ENCODE measurements around the gene ARHGAP6.
A peak's percentile ranks its signal among the peaks of the same experiment; 100 is the strongest.

ARHGAP6 gene

DNA sequence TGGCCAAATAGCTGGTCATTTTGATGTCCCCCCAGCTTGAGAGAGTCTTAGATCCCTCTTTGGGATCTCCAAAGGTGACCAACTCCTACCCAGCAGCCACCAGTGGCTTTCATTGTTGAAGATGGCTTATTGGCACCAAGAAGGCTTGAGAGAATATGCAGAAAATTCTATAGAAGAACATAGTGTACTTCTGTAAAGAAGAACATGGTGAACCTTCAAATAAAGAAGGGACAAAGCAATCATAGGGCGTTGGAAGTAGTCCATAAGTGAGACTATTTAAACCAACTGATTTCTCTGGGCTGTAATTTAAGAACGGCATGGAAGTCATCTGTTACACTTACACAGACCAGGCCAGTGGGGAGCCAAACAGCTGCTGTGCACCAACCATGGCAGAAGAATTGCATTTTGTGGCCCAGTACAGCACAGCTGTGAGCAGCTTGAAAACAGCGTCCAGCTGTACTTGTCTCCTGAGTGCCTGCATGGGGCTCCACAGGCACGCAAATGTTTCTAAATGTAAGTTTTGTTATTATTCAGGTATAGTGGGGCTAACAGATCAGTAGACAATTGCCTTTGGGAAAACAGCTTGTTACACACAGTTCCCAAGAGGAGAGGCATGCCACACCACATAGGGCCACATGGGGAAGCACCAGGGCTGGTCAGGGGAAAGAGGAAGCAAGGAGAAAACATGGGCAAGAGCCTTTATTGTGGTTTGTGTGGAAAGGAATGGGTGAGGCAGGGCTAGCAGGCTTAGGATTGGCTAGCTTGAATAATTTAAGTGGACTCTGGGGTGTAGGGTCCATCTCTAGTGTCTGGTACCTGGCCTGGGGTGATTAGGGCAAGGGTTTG is 125.0 kb downstream of the ARHGAP6 start:
- DNase-seq (ENCODE audit: low spot score): no peak
- Histone ChIP-seq H3K4me3 (ENCODE audit: low read length in 2 of 2) (no peak overlapping the region), H3K14ac (ENCODE audit: low read length) (no peak overlapping the region), H3K18ac (ENCODE audit: low read length) (no peak overlapping the region), H2AFZ (ENCODE audit: low read length) (no peak overlapping the region), H3K27me3 (ENCODE audit: control insufficient read depth in 3 of 3, insufficient read depth in 3 of 3, low read depth in 1 of 3, low read length in 3 of 3) (no peaks in the 10 kb centered on the region), H3K4me2 (ENCODE audit: insufficient read depth, low read length, poor library complexity, severe bottlenecking) (no peak overlapping the region), H2BK5ac (ENCODE audit: low read length) (no peak overlapping the region), H3K4me1 (ENCODE audit: control insufficient read depth in 2 of 2, insufficient read depth in 1 of 2, low read depth in 1 of 2, low read length in 2 of 2) (no peaks in the 10 kb centered on the region), H3K79me1 (ENCODE audit: low read depth, low read length) (peaks cover 2% of the 10 kb centered on the region), H2BK12ac (ENCODE audit: low read length) (no peak overlapping the region), H3K4ac (ENCODE audit: low read length) (no peak overlapping the region), H3K23ac (ENCODE audit: low read depth, low read length, poor library complexity) (no peak overlapping the region), H3K27ac (replicated peaks; ENCODE audit: low read length) (no peak overlapping the region), H4K91ac (ENCODE audit: low read depth, low read length, poor library complexity) (no peak overlapping the region), H3K36me3 (replicated peaks in 1 of 2; ENCODE audit: control insufficient read depth in 2 of 2, insufficient read depth in 2 of 2, low read length in 2 of 2) (no peaks in the 10 kb centered on the region), H2AK5ac (ENCODE audit: low read depth, low read length) (no peak overlapping the region), H3K9me3 (replicated peaks in 1 of 2; ENCODE audit: control insufficient read depth in 2 of 2, insufficient read depth in 1 of 2, low read depth in 1 of 2, low read length in 2 of 2) (no peaks in the 10 kb centered on the region), H2BK120ac (ENCODE audit: low read depth, low read length) (no peak overlapping the region), H2BK15ac (ENCODE audit: low read length) (no peak overlapping the region), H4K8ac (ENCODE audit: low read depth, low read length) (no peak overlapping the region), H3K9ac (ENCODE audit: low read depth, low read length, poor library complexity) (no peak overlapping the region)
- no CpG with 5 or more reads among the region's 4 CpGs for WGBS, 2 donors (ENCODE audit: extremely low coverage in 2 of 2, insufficient read length in 2 of 2, insufficient replicate concordance in 1 of 2)

GRCh38 chrX:11537141-11537540 is 128.6 kb downstream of the ARHGAP6 start:
- no peak for DNase-seq (ENCODE audit: low spot score)
- Histone ChIP-seq H3K4me2 (ENCODE audit: insufficient read depth, low read length, poor library complexity, severe bottlenecking) (no peak overlapping the region), H3K4ac (ENCODE audit: low read length) (no peak overlapping the region), H2AFZ (ENCODE audit: low read length) (no peak overlapping the region), H3K27me3 (ENCODE audit: control insufficient read depth in 3 of 3, insufficient read depth in 3 of 3, low read depth in 1 of 3, low read length in 3 of 3) (no peaks in the 10 kb centered on the region), H3K23ac (ENCODE audit: low read depth, low read length, poor library complexity) (no peak overlapping the region), H3K36me3 (replicated peaks in 1 of 2; ENCODE audit: control insufficient read depth in 2 of 2, insufficient read depth in 2 of 2, low read length in 2 of 2) (no peaks in the 10 kb centered on the region), H2BK120ac (ENCODE audit: low read depth, low read length) (no peak overlapping the region), H3K18ac (ENCODE audit: low read length) (no peak overlapping the region), H4K91ac (ENCODE audit: low read depth, low read length, poor library complexity) (no peak overlapping the region), H4K8ac (ENCODE audit: low read depth, low read length) (no peak overlapping the region), H3K9ac (ENCODE audit: low read depth, low read length, poor library complexity) (no peak overlapping the region), H3K14ac (ENCODE audit: low read length) (no peak overlapping the region), H2AK5ac (ENCODE audit: low read depth, low read length) (no peak overlapping the region), H3K4me3 (ENCODE audit: low read length in 2 of 2) (no peak overlapping the region), H2BK5ac (ENCODE audit: low read length) (no peak overlapping the region), H3K9me3 (replicated peaks in 1 of 2; ENCODE audit: control insufficient read depth in 2 of 2, insufficient read depth in 1 of 2, low read depth in 1 of 2, low read length in 2 of 2) (no peaks in the 10 kb centered on the region), H2BK12ac (ENCODE audit: low read length) (no peak overlapping the region), H3K4me1 (ENCODE audit: control insufficient read depth in 2 of 2, insufficient read depth in 1 of 2, low read depth in 1 of 2, low read length in 2 of 2) (peaks cover 0 to 2% of the 10 kb centered on the region in 2 donors), H3K27ac (replicated peaks; ENCODE audit: low read length) (no peak overlapping the region), H2BK15ac (ENCODE audit: low read length) (no peak overlapping the region), H3K79me1 (ENCODE audit: low read depth, low read length) (peaks cover 2% of the 10 kb centered on the region)
- no CpG with 5 or more reads among the region's 5 CpGs for WGBS, 2 donors (ENCODE audit: extremely low coverage in 2 of 2, insufficient read length in 2 of 2, insufficient replicate concordance in 1 of 2)

DNA sequence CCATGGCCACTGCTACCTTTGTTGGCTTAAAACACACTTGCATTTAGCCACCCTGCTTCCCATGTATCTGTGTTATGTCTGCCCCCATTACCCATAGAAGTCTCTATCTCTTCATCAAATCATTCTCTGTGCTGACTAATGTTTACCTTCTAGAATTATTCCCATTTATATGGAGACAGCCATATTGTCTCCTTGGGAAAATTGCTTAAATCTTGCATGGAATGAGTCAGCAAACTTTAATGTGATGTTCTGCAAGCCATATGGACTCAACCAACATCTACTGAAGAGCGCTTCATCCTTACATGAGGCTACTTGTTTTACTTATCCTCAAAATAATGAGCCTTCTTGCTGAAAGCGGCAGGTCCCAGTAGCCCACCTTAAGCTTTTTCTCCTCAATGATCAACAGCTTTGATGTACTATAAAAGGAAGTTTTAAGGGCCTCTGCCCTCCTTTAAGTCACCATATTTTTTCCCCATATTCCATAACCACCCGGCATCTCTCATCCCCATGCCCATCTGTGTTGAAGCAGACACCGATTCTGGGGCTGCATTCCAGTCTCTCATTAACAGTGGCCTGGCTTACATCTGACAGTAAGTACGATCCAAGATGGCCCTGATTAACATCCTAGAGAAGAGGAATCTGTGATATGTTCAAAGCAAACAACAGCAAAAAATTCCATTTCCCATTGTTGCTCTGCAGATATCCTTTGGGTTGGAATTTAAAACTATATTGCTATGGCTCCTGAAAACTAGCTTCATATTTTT is 130.4 kb downstream of the ARHGAP6 start:
- Histone ChIP-seq H3K4me3 (ENCODE audit: low read length in 2 of 2) (no peak overlapping the region), H2BK12ac (ENCODE audit: low read length) (no peak overlapping the region), H3K9ac (ENCODE audit: low read depth, low read length, poor library complexity) (no peak overlapping the region), H3K4ac (ENCODE audit: low read length) (no peak overlapping the region), H3K36me3 (replicated peaks in 1 of 2; ENCODE audit: control insufficient read depth in 2 of 2, insufficient read depth in 2 of 2, low read length in 2 of 2) (no peaks in the 10 kb centered on the region), H4K8ac (ENCODE audit: low read depth, low read length) (no peak overlapping the region), H3K23ac (ENCODE audit: low read depth, low read length, poor library complexity) (no peak overlapping the region), H3K27me3 (ENCODE audit: control insufficient read depth in 3 of 3, insufficient read depth in 3 of 3, low read depth in 1 of 3, low read length in 3 of 3) (no peaks in the 10 kb centered on the region), H3K18ac (ENCODE audit: low read length) (no peak overlapping the region), H3K4me1 (ENCODE audit: control insufficient read depth in 2 of 2, insufficient read depth in 1 of 2, low read depth in 1 of 2, low read length in 2 of 2) (peaks cover 0 to 2% of the 10 kb centered on the region in 2 donors), H2AK5ac (ENCODE audit: low read depth, low read length) (no peak overlapping the region), H4K91ac (ENCODE audit: low read depth, low read length, poor library complexity) (no peak overlapping the region), H3K79me1 (ENCODE audit: low read depth, low read length) (no peaks in the 10 kb centered on the region), H3K14ac (ENCODE audit: low read length) (no peak overlapping the region), H2BK5ac (ENCODE audit: low read length) (no peak overlapping the region), H3K4me2 (ENCODE audit: insufficient read depth, low read length, poor library complexity, severe bottlenecking) (no peak overlapping the region), H2BK120ac (ENCODE audit: low read depth, low read length) (no peak overlapping the region), H3K27ac (replicated peaks; ENCODE audit: low read length) (no peak overlapping the region), H2BK15ac (ENCODE audit: low read length) (no peak overlapping the region), H2AFZ (ENCODE audit: low read length) (no peak overlapping the region), H3K9me3 (replicated peaks in 1 of 2; ENCODE audit: control insufficient read depth in 2 of 2, insufficient read depth in 1 of 2, low read depth in 1 of 2, low read length in 2 of 2) (no peaks in the 10 kb centered on the region)
- WGBS, 2 donors (ENCODE audit: extremely low coverage in 2 of 2, insufficient read length in 2 of 2, insufficient replicate concordance in 1 of 2): no CpG with 5 or more reads among the region's 5 CpGs
- no peak for DNase-seq (ENCODE audit: low spot score)

DNA sequence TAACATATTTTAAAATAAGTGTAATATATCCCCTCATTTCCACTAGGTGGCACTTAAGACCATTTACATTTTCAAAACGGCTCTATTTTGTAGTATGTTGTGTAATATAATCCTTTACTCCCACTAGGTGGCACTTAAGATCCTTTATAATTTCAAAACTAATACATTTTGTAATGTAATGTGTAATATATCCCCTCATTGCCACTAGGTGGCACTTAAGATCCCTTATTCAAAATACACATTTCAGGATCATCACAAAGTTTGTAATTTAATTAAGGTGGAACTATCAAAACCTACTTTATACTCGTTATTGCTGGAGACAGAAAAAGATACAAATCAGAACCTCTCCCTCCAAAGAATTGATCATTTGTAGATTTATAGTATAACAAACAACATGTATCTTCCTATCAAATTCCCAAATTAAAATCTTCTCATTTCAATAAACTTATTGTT is 132.5 kb downstream of the ARHGAP6 start:
- no peak overlapping the region for H3K9ac ChIP-seq (ENCODE audit: low read depth, low read length, poor library complexity)
- no peak overlapping the region for H3K4me2 ChIP-seq (ENCODE audit: insufficient read depth, low read length, poor library complexity, severe bottlenecking)
- H3K9me3 ChIP-seq (replicated peaks in 1 of 2; ENCODE audit: control insufficient read depth in 2 of 2, insufficient read depth in 1 of 2, low read depth in 1 of 2, low read length in 2 of 2): no peaks in the 10 kb centered on the region
- no peak overlapping the region for H3K4ac ChIP-seq (ENCODE audit: low read length)
- H3K79me1 ChIP-seq (ENCODE audit: low read depth, low read length): no peaks in the 10 kb centered on the region
- no peak overlapping the region for H3K27ac ChIP-seq (replicated peaks; ENCODE audit: low read length)
- no CpG with 5 or more reads among the region's 2 CpGs for WGBS, 2 donors (ENCODE audit: extremely low coverage in 2 of 2, insufficient read length in 2 of 2, insufficient replicate concordance in 1 of 2)
- H3K27me3 ChIP-seq (ENCODE audit: control insufficient read depth in 3 of 3, insufficient read depth in 3 of 3, low read depth in 1 of 3, low read length in 3 of 3): no peaks in the 10 kb centered on the region
- peak; percentile 18 for DNase-seq (ENCODE audit: low spot score)
- H2AFZ ChIP-seq (ENCODE audit: low read length): no peak overlapping the region
- H3K4me1 ChIP-seq (ENCODE audit: control insufficient read depth in 2 of 2, insufficient read depth in 1 of 2, low read depth in 1 of 2, low read length in 2 of 2): peaks cover 0 to 2% of the 10 kb centered on the region in 2 donors
- H2BK12ac ChIP-seq (ENCODE audit: low read length): no peak overlapping the region
- no peak overlapping the region for H4K91ac ChIP-seq (ENCODE audit: low read depth, low read length, poor library complexity)
- no peak overlapping the region for H2BK5ac ChIP-seq (ENCODE audit: low read length)
- H3K18ac ChIP-seq (ENCODE audit: low read length): no peak overlapping the region
- H3K14ac ChIP-seq (ENCODE audit: low read length): no peak overlapping the region
- H3K36me3 ChIP-seq (replicated peaks in 1 of 2; ENCODE audit: control insufficient read depth in 2 of 2, insufficient read depth in 2 of 2, low read length in 2 of 2): no peaks in the 10 kb centered on the region
- H3K4me3 ChIP-seq (ENCODE audit: low read length in 2 of 2): no peak overlapping the region
- H2BK120ac ChIP-seq (ENCODE audit: low read depth, low read length): no peak overlapping the region
- H2BK15ac ChIP-seq (ENCODE audit: low read length): no peak overlapping the region
- H4K8ac ChIP-seq (ENCODE audit: low read depth, low read length): no peak overlapping the region
- H3K23ac ChIP-seq (ENCODE audit: low read depth, low read length, poor library complexity): no peak overlapping the region
- no peak overlapping the region for H2AK5ac ChIP-seq (ENCODE audit: low read depth, low read length)
